ENCODE results near the gene TPRN. TPM values are rescaled to one million over a fixed set of nuclear protein-coding genes. Genes with fewer than 3 reads are reported as not detected.

Gene TPRN
- total RNA-seq, 1 experiment from 2014 or later, result 43.1 TPM

GRCh38 chr9:137159105-137160053 lies 41.2 kb downstream of the TPRN start (continued):
- no peak for TF ChIP-seq MLX (CRISPR knock-in tag; IDR thresholded peaks at IDR 0.05)
- TF ChIP-seq EMX1 (CRISPR knock-in tag; IDR thresholded peaks at IDR 0.05), result no peak
- TF ChIP-seq ZSCAN18 (CRISPR knock-in tag; IDR thresholded peaks at IDR 0.05), result no peak
- TF ChIP-seq ELF4 (CRISPR knock-in tag; IDR thresholded peaks at IDR 0.05; ENCODE audit: low read depth), result no peak

- H3K27me3 Mint-ChIP-seq (ENCODE audit: low read depth), result peaks cover 82% of the 10 kb centered on the region
- ATAC-seq (no peak), DNase-seq (ENCODE audit: low spot score) (no peak)
- no peak overlapping the region for H3K27ac Mint-ChIP-seq
- no peaks in the 10 kb centered on the region for H3K4me1 Mint-ChIP-seq
- POLR2A ChIA-PET, result no interaction called here
- CTCF ChIA-PET, result interaction anchor here (1.0 to 2.0 kb wide), 3 partner anchors 90 to 130 kb away, joined by 3 to 4 read pairs (median 3); no protein-coding TSS in a partner anchor
- H3K9me3 Mint-ChIP-seq, result no peaks in the 10 kb centered on the region
- no peak overlapping the region for H3K4me3 Mint-ChIP-seq
- H3K36me3 Mint-ChIP-seq, result no peaks in the 10 kb centered on the region
- TF ChIP-seq STAT6 (CRISPR knock-in tag; conservative IDR thresholded peaks at IDR 0.05; ENCODE audit: low read depth) (no peak), PRDM15 (CRISPR knock-in tag; IDR thresholded peaks at IDR 0.05) (no peak), TCF7 (CRISPR knock-in tag; IDR thresholded peaks at IDR 0.05; ENCODE audit: low read depth) (no peak), ZNF512 (CRISPR knock-in tag; IDR thresholded peaks at IDR 0.05; ENCODE audit: borderline replicate concordance) (no peak), SMAD4 (CRISPR knock-in tag; IDR thresholded peaks at IDR 0.05) (no peak), MXD4 (CRISPR knock-in tag; IDR thresholded peaks at IDR 0.05; ENCODE audit: borderline replicate concordance) (no peak), E2F5 (CRISPR knock-in tag; IDR thresholded peaks at IDR 0.05) (no peak), HMGXB4 (CRISPR knock-in tag; IDR thresholded peaks at IDR 0.05) (no peak), FOXK1 (CRISPR knock-in tag; IDR thresholded peaks at IDR 0.05) (no peak), ATF3 (CRISPR knock-in tag; conservative IDR thresholded peaks at IDR 0.05) (no peak), AR (CRISPR knock-in tag; IDR thresholded peaks at IDR 0.05) (no peak), IRF2 (CRISPR knock-in tag; IDR thresholded peaks at IDR 0.05; ENCODE audit: borderline replicate concordance, low read depth) (no peak), SP1 (CRISPR knock-in tag; conservative IDR thresholded peaks at IDR 0.05) (no peak)
Measured at GRCh38 chr9:137158625-137159024, 41.9 kb downstream of the TPRN start.

Measured in WTC11 (cell line).